GM23248 (cell line): Measurements from ENCODE around the gene VDAC1.

Experiments used
- EZH2 ChIP-seq: fragments of 200-600 bp; sonication (generic); IDR thresholded peaks from 2 replicates; pipeline ENCODE4 v1.6.1; 2018; ENCODE audit warnings: antibody characterized with exemption, mild to moderate bottlenecking; ENCODE audit not compliant: insufficient read depth, poor library complexity, severe bottlenecking
- EZH2phosphoT487 ChIP-seq: fragments of 200-600 bp; sonication (generic); IDR thresholded peaks from 2 replicates; pipeline ENCODE4 v1.6.1; 2018; ENCODE audit warnings: antibody characterized with exemption, moderate library complexity, mild to moderate bottlenecking, low read depth; ENCODE audit not compliant: insufficient read depth

- no peak for TF ChIP-seq EZH2
- TF ChIP-seq EZH2phosphoT487, result no peak
Observed at GRCh38 chr5:134000091-134000511, 4.7 kb downstream of the VDAC1 start.
